ENCODE results near the gene RBX1.
A peak's percentile ranks its signal among the peaks of the same experiment; 100 is the strongest.
"Not testable (repeated sequence)": the region's sequence is repeated elsewhere in the genome, so short reads cannot be mapped to it uniquely, and the experiment has no call there.

The RBX1 gene

DNA sequence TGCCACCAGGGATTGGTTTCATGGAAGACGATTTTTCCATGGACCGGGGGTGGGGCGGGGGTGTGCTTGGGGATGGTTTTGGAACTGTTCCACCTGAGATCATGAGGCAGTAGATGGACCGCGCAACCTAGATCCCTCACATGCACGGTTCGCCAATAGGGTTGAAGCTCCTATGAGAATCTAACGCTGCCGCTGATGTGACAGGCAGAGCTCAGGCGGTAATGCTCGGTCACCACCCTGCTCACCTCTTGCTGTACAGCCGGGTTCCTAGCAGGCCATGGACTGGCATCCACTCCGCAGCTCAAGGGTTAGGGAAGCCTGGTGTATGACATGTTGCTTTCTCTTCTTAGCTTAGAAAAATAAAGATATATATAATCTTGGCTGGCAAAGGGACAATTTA is 22.0 kb downstream of the RBX1 start:
- DNase-seq = no peak

DNA sequence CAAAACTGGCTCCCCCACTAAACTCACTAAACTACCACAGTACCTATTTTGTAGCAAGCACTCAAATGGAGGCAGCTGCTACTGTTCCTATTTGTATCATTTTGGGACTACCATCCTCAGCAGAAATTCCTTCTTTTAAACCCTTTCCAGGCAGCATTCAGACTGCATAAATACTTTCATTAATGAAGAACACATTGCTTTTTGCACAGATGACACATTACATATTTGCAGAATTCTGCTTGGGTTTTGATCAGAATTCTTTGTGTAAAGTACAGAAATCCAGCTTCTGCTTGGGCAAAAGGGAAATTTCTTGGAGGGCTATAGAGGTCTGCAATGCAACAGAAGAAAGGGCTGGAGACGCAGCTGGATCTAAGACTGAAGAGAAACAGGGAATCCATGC is 24.2 kb downstream of the RBX1 start:
- no peak for DNase-seq

DNA sequence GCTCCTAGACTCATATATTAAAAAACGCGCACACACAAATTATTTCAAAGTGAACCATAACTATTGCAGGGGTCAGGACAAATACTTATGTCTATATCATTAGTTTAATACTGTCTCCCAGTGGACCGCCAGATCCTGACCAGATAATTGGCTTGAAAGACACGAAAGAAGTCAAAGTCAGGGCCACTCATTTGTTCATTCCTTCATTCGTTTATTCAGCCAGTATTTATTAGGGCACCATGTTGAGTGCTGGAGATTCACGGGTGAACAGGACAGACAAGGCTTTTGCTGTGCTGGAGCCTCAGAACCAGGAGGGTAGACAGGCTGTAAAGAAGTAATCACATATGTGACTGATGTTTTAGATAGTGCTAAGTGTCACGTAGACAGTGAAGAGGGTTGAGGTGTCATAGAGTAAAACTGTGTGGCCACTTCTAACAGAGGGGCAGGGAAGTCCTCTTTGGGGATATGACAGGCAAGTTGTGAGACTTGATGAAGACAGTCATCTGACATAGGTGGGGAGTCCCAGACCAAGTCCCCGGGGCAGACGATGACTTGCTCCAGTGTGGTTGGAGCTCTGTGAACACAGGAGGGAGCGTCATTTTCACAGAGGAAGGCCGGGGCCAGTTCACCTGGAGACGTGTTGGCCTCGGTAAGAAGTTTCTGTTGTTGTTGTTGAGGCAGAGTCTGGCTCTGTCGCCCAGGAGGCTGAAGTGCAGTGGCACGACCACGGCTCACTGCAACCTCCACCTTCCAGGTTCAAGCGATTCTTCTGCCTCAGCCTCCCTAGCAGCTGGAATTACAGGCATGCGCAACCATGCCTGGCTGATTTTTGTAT is 25.9 kb downstream of the RBX1 start:
- DNase-seq = no peak

DNA sequence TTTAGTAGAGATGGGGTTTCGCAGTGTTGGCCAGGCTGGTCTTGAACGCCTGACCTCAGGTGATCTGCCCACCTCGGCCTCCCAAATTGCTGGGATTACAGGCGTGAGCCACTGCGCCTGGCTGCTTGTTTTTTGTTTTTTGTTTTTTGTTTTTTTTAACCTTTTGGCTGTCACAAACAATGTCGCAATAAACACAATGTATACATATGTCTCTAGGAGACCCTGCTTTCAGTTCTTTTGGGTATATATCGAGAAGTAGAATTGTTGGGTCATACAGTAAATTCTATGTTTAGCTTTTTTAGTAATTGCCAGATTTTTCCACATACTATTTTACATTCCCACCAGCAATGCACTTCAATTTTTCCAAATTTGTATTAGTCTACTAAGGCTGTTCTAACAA is 28.0 kb downstream of the RBX1 start:
- no peak for DNase-seq

- no peak for DNase-seq
These were observed 28.7 kb downstream of the RBX1 start for GRCh38 chr22:40979871-40980270.

DNA sequence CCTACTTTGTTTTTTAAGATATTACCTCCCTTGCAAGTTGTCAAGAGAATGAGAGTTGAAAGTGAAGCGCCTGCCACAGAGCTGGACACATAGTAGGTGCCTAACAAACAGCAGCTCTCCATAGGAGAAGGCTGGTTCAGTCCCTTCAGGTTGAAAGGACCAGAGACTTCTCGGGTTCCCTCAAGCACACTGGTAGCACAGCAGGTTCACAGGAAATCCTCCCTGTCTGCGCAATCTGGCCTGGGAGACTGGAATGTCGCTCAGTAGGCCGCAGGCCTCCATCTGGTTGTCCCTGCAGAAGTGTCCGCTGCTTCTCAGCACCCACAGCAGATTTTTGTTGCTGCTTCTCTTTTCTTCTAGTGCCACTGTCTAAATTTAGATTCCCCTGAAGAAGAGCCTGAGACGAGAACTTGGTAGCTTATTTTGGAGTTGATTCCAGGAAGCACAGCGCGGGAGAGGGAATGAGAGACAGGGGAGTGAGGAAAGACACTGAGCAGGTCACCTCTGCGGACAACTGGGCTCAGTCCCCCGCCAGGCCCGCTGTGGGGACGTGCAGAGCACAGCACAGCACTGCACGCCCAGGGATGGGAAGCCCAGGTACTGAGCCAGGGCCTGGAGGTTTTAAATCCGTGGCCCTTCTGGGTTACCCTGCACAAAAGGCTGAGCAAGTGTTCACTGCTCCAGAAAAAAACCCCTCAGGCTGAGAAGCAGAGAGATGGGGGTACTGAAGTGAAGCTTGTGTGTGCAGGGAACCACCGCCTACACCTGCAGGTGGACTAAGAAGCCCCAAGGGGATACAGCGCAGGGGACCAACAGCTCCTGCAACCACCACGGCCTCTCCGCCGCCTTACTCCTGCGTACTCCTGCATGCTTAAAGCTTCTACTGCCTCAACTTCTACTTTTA is 31.6 kb downstream of the RBX1 start:
- DNase-seq = peak; percentile 6 to 37 (median 26)

DNA sequence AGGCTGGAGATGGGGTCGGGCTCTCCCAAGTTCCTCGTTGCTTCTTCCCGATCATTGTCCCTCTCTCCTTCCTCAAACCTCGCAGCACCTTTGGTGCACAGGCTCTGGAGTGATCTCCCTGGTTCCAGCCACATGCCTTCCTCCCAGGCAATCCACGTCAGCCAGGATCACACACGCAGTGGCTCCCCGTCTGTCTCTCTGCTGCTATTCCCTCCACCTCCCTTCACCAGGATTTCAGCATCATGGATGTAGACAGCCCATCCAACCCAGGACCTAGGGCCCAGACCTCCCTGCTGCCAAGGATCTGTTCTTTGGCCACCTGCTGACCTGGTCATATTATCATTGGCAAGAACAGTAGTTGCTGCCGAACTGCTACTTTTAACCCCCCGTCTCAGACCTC is 40.1 kb downstream of the RBX1 start:
- no peak for DNase-seq

- no peak for DNase-seq
These were observed 44.6 kb downstream of the RBX1 start for GRCh38 chr22:40995821-40996220.

- peak in 3 of 4 experiments; percentile 21 to 55 (median 30) for DNase-seq
These were observed 46.3 kb downstream of the RBX1 start for GRCh38 chr22:40997520-40997919.

DNA sequence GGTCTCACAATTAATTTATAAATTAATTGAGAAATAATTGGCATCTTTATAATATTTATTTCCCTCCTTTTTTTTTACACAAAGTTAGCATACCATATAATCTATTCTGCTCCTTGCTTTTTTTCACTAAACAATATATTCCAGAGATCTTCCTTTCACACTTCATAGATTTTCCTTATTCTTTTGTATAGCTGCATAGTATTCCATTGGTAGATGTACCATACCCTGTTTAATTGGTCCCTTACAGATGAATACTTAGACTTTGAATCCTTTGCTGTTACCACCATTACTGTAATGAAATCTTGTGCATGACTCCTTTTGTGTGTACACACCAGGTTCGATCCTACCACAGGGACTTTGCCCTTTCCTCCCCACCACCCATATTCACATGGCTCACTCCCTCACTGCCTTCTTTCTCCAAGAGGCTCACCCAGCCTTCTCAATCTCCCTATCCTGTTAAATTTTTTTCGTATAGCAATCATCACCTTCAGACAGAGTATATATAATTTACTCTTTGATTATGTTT is 48.9 kb downstream of the RBX1 start:
- DNase-seq = no peak

- no peak for DNase-seq
These were observed 50.0 kb downstream of the RBX1 start for GRCh38 chr22:41000941-41001721.

GRCh38 chr22:41001722-41002122 is 50.5 kb downstream of the RBX1 start:
- no peak for DNase-seq

- DNase-seq = not testable (repeated sequence)
These were observed 51.2 kb downstream of the RBX1 start for GRCh38 chr22:41002386-41002785.

DNA sequence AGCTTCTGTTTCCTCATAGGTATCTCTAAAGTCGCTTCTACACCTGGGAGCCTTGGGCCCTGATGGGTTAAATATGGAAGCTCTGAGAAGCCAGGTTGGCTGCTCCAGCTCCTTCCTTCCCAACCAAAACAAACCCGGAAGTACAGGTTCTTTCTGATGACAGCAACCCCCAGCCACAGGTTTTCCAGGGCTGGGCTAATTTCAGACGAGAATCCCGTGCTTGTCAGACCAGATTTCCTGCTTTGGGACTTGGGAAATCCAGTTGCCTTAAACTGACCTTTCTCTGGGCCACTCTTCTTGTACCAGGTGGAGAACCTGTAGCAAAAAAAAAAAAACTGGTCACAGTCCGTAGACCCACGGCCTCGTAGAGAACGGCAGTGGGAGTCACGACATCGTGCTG is 51.9 kb downstream of the RBX1 start:
- no peak for DNase-seq

GRCh38 chr22:41003976-41004375 is 52.8 kb downstream of the RBX1 start:
- no peak for DNase-seq

- DNase-seq = peak; percentile 40 to 75 (median 66)
These were observed 58.2 kb downstream of the RBX1 start for GRCh38 chr22:41009222-41009948.

- peak in 2 of 4 experiments; percentile 38 to 52 for DNase-seq
These were observed 63.8 kb downstream of the RBX1 start for GRCh38 chr22:41015003-41015402.

DNA sequence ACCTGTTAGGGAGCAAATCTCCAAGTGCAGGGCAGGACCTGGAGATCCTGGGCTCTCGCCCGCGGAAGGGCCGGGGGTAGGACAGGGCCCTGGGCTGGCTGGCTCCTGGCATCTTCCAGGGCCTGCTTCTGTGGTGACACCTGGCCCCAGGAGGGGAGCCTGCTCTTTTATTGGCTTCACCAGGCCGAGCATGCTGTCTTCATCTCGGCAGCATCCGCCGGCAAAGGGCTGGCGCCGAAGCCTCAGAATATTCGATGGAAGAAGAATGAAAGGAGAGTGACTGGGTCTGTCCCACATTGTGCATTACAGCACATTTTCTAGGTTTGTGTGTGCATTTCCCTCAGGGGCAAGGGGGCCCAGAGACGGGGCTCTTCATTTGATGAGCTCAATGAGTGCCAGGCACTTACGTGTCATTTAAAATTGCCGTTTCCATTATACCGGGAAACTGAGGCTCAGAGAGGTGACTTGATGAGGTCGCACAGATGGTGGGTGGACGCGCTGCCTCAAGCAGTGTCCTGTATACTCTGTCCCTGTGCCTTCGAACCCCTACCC is 70.0 kb downstream of the RBX1 start:
- peak in 1 of 4 experiments; percentile 29 for DNase-seq

GRCh38 chr22:41021613-41022454 is 70.7 kb downstream of the RBX1 start:
- peak; percentile 92 to 97 (median 96) for DNase-seq
